CD4-positive, alpha-beta T cell treated with Interleukin-10 for 1 hour (primary cell): ENCODE results near the gene STK38.
"Not testable (repeated sequence)": the region's sequence is repeated elsewhere in the genome, so short reads cannot be mapped to it uniquely, and the experiment has no call there.

Experiments used
- DNase-seq: peaks from one replicate; pipeline ENCODE4 v3.0.0-alpha.2; 2020

STK38 gene

GRCh38 chr6:36517408-36517807 lies 29.9 kb downstream of the STK38 start:
- no peak for DNase-seq

- no peak for DNase-seq
Measured at GRCh38 chr6:36516988-36517387, 30.3 kb downstream of the STK38 start.

- DNase-seq, result no peak
Measured at GRCh38 chr6:36516559-36516958, 30.7 kb downstream of the STK38 start.

GRCh38 chr6:36515844-36516243 lies 31.4 kb downstream of the STK38 start:
- DNase-seq, result no peak

- DNase-seq, result no peak
Measured at GRCh38 chr6:36514554-36515456, 32.5 kb downstream of the STK38 start.

GRCh38 chr6:36510365-36510764 lies 36.9 kb downstream of the STK38 start:
- DNase-seq, result no peak

- DNase-seq, result no peak
Measured at GRCh38 chr6:36508532-36508931, 38.7 kb downstream of the STK38 start.

- DNase-seq, result no peak
Measured at GRCh38 chr6:36506611-36507010, 40.7 kb downstream of the STK38 start.

- DNase-seq, result no peak
Measured at GRCh38 chr6:36505744-36506534, 41.3 kb downstream of the STK38 start.

- no peak for DNase-seq
Measured at GRCh38 chr6:36504982-36505381, 42.3 kb downstream of the STK38 start.

GRCh38 chr6:36504181-36504580 lies 43.1 kb downstream of the STK38 start:
- DNase-seq, result no peak

GRCh38 chr6:36501686-36502085 lies 45.6 kb downstream of the STK38 start:
- no peak for DNase-seq

- no peak for DNase-seq
Measured at GRCh38 chr6:36499918-36500317, 47.4 kb downstream of the STK38 start.

GRCh38 chr6:36495086-36495485 lies 52.2 kb downstream of the STK38 start:
- DNase-seq, result no peak

- DNase-seq, result no peak
Measured at GRCh38 chr6:36493859-36494258, 53.4 kb downstream of the STK38 start.

GRCh38 chr6:36493319-36493718 lies 54.0 kb downstream of the STK38 start:
- DNase-seq, result no peak

GRCh38 chr6:36492621-36493020 lies 54.7 kb downstream of the STK38 start:
- no peak for DNase-seq

- DNase-seq, result no peak
Measured at GRCh38 chr6:36492092-36492491, 55.2 kb downstream of the STK38 start.

GRCh38 chr6:36491378-36491965 lies 55.8 kb downstream of the STK38 start:
- DNase-seq, result no peak

GRCh38 chr6:36489426-36489825 lies 57.9 kb downstream of the STK38 start:
- no peak for DNase-seq

- no peak for DNase-seq
Measured at GRCh38 chr6:36488221-36488620, 59.1 kb downstream of the STK38 start.

- DNase-seq, result no peak
Measured at GRCh38 chr6:36487698-36488097, 59.6 kb downstream of the STK38 start.

- no peak for DNase-seq
Measured at GRCh38 chr6:36484736-36485135, 62.5 kb downstream of the STK38 start.

GRCh38 chr6:36483326-36483725 lies 64.0 kb downstream of the STK38 start:
- not testable (repeated sequence) for DNase-seq
